Body of pancreas (tissue), 4 donors: ENCODE measurements around the gene SKAP1. TPM values are rescaled to one million over a fixed set of nuclear protein-coding genes. Genes with fewer than 3 reads are reported as not detected.

Experiments used
- ATAC-seq: fragments of 150-250 bp; one replicate; pipeline ENCODE4 v1.9.1; 2016
- DNase-seq, 4 donors: peaks; one replicate each; pipeline ENCODE4 v3.0.0-alpha.2; 2019
- H3K27ac ChIP-seq, 4 donors: fragments of 200-600 bp; sonication (generic); 1 replicate in 3 of 4; 2 replicates in 1 of 4; pipeline versions ENCODE4 v1.5.1 to v1.6.1; 2016 to 2019; ENCODE audit warnings: mild to moderate bottlenecking in 1 of 4, mixed read lengths in 1 of 4, moderate library complexity in 1 of 4
- H3K27me3 ChIP-seq, 2 donors: fragments of 200-600 bp; sonication (generic); one replicate each; pipeline ENCODE4 v1.6.0; 2016; ENCODE audit warnings: mild to moderate bottlenecking in 1 of 2
- H3K36me3 ChIP-seq, 2 donors: fragments of 200-600 bp; sonication (generic); replicated peaks in 1 of 2; 2 replicates each; pipeline ENCODE4 v1.5.1; 2016; ENCODE audit warnings: low read depth in 2 of 2; ENCODE audit not compliant: insufficient read depth in 1 of 2
- H3K4me1 ChIP-seq: fragments of 200-600 bp; sonication (generic); one replicate; pipeline ENCODE4 v1.6.0; 2016
- H3K4me3 ChIP-seq, 2 donors: fragments of 200-600 bp; sonication (generic); 1 replicate in 1 of 2; 2 replicates in 1 of 2; pipeline ENCODE4 v1.5.1; 2016 to 2019
- H3K9me3 ChIP-seq, 3 donors: fragments of 200-600 bp; sonication (generic); 1 replicate in 2 of 3; 2 replicates in 1 of 3; pipeline ENCODE4 v1.5.1; 2016
- POLR2A ChIP-seq, 3 donors: fragments of 450-650 bp; IDR thresholded peaks; one replicate each; pipeline ENCODE4 v1.6.1; 2016; ENCODE audit warnings: antibody characterized with exemption in 3 of 3, mild to moderate bottlenecking in 2 of 3
- WGBS, 2 donors: methylation state at CpG; one replicate each; pipeline ENCODE4 v1.1.5; 2017; 5-methylcytosine and 5-hydroxymethylcytosine counted together
- intact Hi-C: fragments of 100-400 bp; cut with DNase I; formaldehyde crosslinking; loops from one replicate; pipeline ENCODE4 v1.15.1; 2023
- total RNA-seq, 2 donors: library from RNA; depleted of rRNA; stranded (reverse); fragments of >200 nt; gene quantifications; one replicate each; pipeline ENCODE4 v1.1.0, GENCODE V29; 2016
- TF ChIP-seq, protein P1 (sequence below), 7 experiments: fragments of 450-650 bp in 4 of 7; fragments of 200-600 bp in 3 of 7; sonication (generic) in 3 of 7; IDR thresholded peaks; one replicate each; pipeline ENCODE4 v1.5.1; 2016 to 2019; ENCODE audit warnings: antibody characterized with exemption in 7 of 7

SKAP1 gene
- total RNA-seq, 2 donors from 2014 or later, result 0.78 to 4.0 TPM

DNA sequence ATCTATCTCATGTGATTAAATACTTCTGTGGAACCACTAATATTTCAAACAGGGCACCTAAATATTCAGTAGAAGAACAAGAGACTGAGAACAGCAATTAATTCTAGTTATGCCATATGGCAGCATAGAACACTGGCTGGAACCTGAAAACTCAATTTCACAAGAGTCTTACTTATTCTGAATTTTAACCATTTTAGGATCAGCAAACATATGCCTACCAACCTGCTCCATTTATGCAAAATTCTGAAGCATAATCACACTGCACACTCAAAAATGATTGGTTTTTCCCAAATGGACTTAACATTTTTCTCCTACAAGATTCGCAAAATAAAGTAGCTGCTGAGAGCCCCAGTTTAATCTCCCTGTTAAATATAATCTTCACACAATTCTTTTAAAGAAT is 43.2 kb downstream of the SKAP1 start:
- ATAC-seq, result no peak

DNA sequence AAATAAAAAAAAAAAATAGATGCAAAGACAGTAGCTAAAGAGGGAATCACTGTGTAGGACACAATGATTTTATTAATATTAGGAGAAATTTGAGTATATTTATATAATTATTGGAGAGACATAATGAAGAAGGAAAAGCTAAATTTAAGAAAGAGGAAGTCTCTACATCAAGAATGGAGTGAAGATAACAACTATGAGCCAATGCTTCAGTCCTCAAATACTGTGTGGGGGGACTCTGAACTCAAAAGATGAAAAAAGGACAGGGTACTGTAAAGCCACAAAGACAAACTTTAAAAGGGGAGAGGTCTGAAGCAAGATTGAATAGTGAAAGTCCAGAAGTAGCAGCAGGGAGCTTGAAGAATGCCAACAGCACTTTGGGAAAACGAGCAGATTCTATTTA is 44.7 kb downstream of the SKAP1 start:
- Histone ChIP-seq H3K4me1 (no peaks in the 10 kb centered on the region), H3K27ac (no peak overlapping the region), H3K27me3 (no peaks in the 10 kb centered on the region), H3K9me3 (no peaks in the 10 kb centered on the region), H3K4me3 (no peak overlapping the region), H3K36me3 (no peaks in the 10 kb centered on the region)
- DNase-seq, result no peak
- WGBS, 2 donors, result 41 to 55% methylated on average over 1 of the region's 1 CpG
- intact Hi-C loops, result no loop called here
- no peak for ATAC-seq
- TF ChIP-seq, protein P1, sequence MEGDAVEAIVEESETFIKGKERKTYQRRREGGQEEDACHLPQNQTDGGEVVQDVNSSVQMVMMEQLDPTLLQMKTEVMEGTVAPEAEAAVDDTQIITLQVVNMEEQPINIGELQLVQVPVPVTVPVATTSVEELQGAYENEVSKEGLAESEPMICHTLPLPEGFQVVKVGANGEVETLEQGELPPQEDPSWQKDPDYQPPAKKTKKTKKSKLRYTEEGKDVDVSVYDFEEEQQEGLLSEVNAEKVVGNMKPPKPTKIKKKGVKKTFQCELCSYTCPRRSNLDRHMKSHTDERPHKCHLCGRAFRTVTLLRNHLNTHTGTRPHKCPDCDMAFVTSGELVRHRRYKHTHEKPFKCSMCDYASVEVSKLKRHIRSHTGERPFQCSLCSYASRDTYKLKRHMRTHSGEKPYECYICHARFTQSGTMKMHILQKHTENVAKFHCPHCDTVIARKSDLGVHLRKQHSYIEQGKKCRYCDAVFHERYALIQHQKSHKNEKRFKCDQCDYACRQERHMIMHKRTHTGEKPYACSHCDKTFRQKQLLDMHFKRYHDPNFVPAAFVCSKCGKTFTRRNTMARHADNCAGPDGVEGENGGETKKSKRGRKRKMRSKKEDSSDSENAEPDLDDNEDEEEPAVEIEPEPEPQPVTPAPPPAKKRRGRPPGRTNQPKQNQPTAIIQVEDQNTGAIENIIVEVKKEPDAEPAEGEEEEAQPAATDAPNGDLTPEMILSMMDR (IDR thresholded peaks at IDR 0.05), result no peak

More for the DNA sequence above, 43.2 kb downstream of the SKAP1 start:
- H3K27ac ChIP-seq, result no peak overlapping the region
- DNase-seq, result no peak
- 85 to 90% methylated on average over 1 of the region's 1 CpG for WGBS, 2 donors
- H3K36me3 ChIP-seq, result no peaks in the 10 kb centered on the region
- H3K27me3 ChIP-seq, result no peaks in the 10 kb centered on the region
- no peak overlapping the region for H3K4me3 ChIP-seq
- no peak for TF ChIP-seq POLR2A (IDR thresholded peaks at IDR 0.05)
- TF ChIP-seq, protein P1 (IDR thresholded peaks at IDR 0.05), result no peak
- H3K4me1 ChIP-seq, result no peaks in the 10 kb centered on the region
- H3K9me3 ChIP-seq, result no peaks in the 10 kb centered on the region
- intact Hi-C loops, result no loop called here

DNA sequence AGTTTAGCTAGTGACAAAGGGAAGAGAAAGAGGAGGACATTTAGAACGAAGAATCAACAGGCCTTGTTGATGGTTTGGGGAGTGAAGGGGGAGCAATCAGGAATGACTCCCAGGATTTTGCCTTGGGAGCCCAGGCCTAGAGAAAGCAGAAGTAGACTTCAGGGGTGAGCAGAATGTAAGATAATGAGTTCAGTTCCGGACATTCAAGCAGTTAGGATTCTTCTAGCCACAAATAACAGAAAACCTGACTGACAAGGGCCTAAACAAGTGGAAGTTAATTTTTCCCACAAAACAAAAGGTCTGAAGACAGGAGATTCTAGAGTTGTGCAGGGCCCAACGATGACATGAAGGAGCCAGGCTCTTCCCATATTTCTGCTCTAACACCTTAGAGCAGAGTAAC is 45.9 kb downstream of the SKAP1 start:
- intact Hi-C loops, result no loop called here
- Histone ChIP-seq H3K36me3 (no peaks in the 10 kb centered on the region), H3K4me1 (no peaks in the 10 kb centered on the region), H3K4me3 (no peak overlapping the region), H3K27me3 (no peaks in the 10 kb centered on the region), H3K9me3 (no peaks in the 10 kb centered on the region), H3K27ac (no peak overlapping the region)
- WGBS, 2 donors, result 87 to 88% methylated on average over 3 of the region's 3 CpGs
- no peak for TF ChIP-seq POLR2A (IDR thresholded peaks at IDR 0.05)
- TF ChIP-seq, protein P1 (IDR thresholded peaks at IDR 0.05), result no peak
- DNase-seq (no peak), ATAC-seq (no peak)

DNA sequence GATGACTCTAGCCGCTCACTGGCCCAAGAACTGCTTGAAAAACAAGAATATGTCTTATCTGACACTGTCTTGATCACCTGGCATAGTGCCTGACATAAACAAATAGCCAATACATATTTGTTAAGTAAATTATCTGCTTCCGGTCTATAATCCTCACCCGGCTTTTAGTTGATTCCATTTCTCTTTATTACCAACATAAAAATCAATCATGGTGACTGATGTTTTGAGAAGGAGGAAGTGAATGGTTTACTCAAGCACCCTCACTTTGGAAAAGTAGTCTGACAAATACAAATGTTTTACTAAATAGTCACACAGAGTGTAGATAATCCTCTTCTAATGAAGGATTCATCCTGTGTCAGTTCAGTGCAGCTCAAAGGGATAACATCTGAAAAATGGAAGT is 47.0 kb downstream of the SKAP1 start:
- TF ChIP-seq POLR2A (IDR thresholded peaks at IDR 0.05), result no peak
- TF ChIP-seq, protein P1 (IDR thresholded peaks at IDR 0.05), result no peak
- 21 to 30% methylated on average over 3 of the region's 3 CpGs for WGBS, 2 donors

DNA sequence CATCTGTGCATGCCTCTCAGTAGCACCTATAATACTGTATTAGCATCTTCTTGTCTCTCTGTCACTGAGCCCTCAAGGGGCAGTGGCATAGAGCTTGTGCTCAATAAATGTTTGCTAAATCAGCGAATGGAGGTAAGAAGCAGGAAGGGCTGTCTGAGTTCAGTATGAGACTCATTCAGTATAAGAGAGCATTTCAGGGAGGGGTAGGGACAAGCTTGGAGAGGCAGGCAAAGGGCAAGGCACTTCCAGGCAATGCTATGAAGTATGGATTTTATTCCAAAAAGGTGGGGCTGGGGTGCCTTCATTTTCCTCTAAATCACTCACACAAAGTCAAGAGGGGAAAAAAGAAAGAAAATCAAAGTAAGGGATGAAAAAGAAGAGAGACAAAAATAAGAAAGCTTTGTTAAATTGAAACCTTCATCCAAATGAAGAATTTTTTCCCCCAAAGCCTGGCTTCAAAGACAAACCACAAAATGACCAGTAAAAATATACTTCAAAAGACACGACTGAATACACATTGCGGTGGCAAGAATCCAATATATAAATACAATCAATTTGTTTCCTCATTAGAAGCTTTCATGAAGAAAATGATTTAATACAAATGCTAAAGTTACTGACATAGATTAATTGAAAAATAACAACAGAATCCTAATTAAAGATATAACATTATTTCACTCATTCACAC is 51.2 kb downstream of the SKAP1 start:
- H3K36me3 ChIP-seq, result no peaks in the 10 kb centered on the region
- ATAC-seq (no peak), DNase-seq (no peak)
- no peaks in the 10 kb centered on the region for H3K27me3 ChIP-seq
- intact Hi-C loops, result no loop called here
- WGBS, 2 donors, result 62 to 67% methylated on average over 3 of the region's 3 CpGs
- H3K9me3 ChIP-seq, result no peaks in the 10 kb centered on the region
- no peaks in the 10 kb centered on the region for H3K4me1 ChIP-seq
- no peak overlapping the region for H3K4me3 ChIP-seq
- no peak for TF ChIP-seq POLR2A (IDR thresholded peaks at IDR 0.05)
- TF ChIP-seq, protein P1 (IDR thresholded peaks at IDR 0.05), result no peak
- H3K27ac ChIP-seq, result no peak overlapping the region

More for the DNA sequence above, 47.0 kb downstream of the SKAP1 start:
- no peak for DNase-seq
- intact Hi-C loops, result no loop called here
- no peak overlapping the region for H3K4me3 ChIP-seq
- H3K27ac ChIP-seq, result no peak overlapping the region
- H3K4me1 ChIP-seq, result no peaks in the 10 kb centered on the region
- no peak for ATAC-seq
- H3K27me3 ChIP-seq, result no peaks in the 10 kb centered on the region
- H3K9me3 ChIP-seq, result no peaks in the 10 kb centered on the region
- no peaks in the 10 kb centered on the region for H3K36me3 ChIP-seq
